Activated effector memory CD4-positive, alpha-beta T cell treated with anti-CD3 and anti-CD28 coated beads, Interleukin-2, amount 50 U/mL, for 16 hours (primary cell): Measurements from ENCODE around the gene E2F6.

Source experiments
- DNase-seq: peaks from one replicate; pipeline ENCODE4 v3.0.0-alpha.2; 2020

Gene E2F6

GRCh38 chr2:11450791-11451190 is 15.2 kb downstream of the E2F6 start:
- no peak for DNase-seq

DNA sequence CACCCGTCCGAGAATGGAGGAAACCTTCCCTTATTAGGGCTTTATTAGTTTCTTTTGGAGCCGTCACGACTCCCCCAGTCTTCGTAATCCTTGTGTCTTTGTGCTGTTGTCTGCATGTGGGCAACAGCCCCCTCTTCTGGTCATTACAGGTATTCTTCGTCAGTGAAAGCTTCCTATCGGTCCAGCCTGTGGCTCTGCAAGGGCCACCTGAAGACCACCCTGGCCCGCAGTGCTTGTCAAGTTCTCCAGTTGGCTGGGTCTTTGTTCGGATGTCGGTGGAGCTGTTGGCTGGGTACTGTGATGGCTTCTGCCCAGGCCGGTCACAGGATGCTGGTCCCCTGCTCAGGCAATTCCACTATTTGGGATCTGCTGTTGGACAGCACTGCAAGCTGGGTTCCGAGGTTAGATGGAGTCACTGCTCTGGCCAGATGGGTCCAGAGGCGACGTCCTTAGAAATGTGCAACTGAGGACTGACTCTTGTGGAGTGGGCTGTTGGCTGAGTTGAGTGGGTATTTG is 19.2 kb downstream of the E2F6 start:
- DNase-seq: peak; percentile 70

DNA sequence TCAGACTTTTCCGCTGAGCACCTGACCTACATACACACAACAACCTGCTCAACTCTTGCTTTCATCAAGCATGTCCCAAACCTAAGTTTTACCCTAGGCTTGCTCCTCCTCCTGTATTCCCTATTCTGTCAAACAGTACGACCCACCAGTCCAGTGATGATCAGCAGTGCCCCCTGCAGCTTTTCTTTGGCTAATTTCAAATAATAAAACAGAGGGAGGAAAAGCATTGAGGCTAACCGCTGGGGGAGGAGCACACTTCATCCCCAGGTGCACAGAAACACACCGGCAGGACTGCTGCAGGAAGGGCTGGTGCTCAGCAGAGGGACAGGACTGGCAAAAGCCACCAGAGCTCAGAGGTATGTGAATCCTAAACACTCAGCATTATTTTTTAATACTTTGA is 21.2 kb downstream of the E2F6 start:
- no peak for DNase-seq

DNA sequence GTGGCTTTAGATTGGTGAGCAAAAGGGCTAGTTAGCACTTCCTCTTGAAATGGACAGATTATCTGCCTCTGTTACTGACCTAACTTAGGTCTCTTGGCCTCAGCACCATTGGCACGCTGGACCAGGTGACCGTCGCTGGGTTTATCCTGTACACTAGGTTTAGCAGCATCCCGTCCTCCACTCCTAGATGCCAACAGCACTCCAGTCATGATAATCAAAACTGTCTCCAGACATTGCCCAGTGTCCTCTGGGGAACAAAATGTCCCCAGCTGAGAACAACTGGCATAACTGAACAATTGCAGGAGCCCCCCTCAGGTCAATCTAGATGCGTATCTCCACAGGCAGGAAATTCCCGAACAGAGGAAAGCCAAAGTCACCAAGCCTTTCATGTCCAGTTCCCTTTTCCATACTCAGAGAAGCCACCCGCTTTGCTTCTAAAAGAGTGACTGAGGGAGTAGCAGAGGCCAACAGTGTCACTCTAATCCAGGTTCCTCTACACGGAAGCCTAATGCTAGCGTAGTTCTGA is 27.3 kb downstream of the E2F6 start:
- DNase-seq: no peak

GRCh38 chr2:11437602-11438001 is 28.4 kb downstream of the E2F6 start:
- DNase-seq: no peak

DNA sequence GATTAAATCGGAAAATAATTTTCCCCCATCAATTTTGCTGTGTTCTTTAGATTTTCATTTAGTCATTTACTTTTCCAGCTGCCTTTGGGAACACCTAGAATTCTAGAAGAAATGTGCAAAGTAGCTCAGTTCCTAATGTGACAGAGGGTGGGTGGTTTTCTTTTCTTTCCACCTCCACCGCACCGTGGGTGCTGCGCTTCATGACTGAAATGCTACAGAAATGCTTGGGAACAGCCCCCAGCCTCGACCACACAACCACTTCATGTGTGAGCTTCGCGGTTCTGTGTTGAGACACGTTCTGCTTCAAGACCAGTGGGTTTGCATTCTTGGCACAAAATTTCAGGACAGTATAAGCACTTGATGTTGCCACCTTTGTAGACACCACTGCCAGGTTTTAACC is 30.9 kb downstream of the E2F6 start:
- no peak for DNase-seq

GRCh38 chr2:11434443-11434842 is 31.5 kb downstream of the E2F6 start:
- DNase-seq: no peak

DNA sequence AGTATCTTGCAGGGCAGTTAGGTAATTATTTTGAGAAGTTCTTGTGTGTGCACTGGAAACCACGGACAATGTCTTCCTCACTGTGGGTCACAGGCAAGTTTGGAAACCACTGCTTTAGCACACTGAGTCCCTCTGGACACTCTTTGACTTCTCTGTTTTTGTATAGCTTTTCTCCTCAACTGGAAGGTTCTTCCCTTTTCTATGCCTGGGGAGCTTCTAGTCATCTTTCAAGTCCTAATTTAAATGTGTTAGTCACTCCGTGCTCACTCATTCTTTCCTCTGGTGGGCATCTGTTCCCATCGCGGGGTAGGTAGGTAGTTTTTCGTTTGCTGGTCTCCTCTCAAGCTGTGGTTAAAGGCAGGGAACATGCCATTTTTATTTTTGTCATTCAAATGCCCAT is 32.1 kb downstream of the E2F6 start:
- DNase-seq: no peak

- DNase-seq: no peak
Measured at GRCh38 chr2:11430729-11431128, 35.2 kb downstream of the E2F6 start.

DNA sequence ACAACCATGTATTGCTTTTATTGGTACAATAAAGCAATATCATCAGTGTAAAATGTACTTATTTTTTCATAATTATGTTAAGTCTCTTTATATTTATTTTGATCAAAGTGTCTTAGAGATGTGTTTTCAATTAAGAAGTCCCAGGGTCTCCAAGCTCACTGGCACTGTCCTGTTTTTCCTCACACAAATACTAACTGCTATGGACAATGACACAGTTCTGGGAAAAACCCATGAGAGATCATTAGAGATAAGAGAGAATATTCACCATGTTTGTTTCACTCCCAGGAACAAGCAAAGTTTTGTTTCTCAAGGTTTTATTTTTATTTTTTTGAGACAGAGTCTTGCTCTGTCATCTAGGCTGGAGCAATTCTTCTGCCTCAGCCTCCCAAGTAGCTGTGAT is 38.7 kb downstream of the E2F6 start:
- no peak for DNase-seq

DNA sequence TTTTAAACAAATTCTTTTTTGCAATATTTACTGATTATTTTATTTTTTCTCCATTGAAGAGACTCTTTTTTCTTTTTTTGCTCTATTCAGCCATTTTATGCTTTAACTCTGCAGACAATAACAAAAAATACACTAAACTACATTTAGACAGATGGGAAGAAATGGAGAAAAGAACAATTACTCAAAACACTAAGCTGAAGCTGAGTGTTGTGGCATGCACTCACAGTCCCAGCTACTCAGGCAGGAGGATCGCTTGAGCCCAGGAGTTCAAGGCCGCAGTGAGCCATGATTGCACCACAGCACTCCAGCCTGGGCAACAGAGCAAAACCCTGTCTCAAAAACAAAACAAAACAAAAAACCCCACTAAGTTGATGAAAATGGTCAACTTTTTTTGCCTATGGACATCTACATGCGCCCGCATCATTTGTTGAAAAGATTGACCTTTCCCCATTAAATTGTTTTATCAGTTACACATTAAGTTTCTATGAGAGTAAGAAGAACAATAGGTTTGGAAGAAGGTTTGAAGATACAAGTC is 43.0 kb downstream of the E2F6 start:
- DNase-seq: no peak

- no peak for DNase-seq
Measured at GRCh38 chr2:11422491-11422865, 43.5 kb downstream of the E2F6 start.

- DNase-seq: no peak
Measured at GRCh38 chr2:11421863-11422490, 44.0 kb downstream of the E2F6 start.

GRCh38 chr2:11420671-11421070 is 45.3 kb downstream of the E2F6 start:
- no peak for DNase-seq

DNA sequence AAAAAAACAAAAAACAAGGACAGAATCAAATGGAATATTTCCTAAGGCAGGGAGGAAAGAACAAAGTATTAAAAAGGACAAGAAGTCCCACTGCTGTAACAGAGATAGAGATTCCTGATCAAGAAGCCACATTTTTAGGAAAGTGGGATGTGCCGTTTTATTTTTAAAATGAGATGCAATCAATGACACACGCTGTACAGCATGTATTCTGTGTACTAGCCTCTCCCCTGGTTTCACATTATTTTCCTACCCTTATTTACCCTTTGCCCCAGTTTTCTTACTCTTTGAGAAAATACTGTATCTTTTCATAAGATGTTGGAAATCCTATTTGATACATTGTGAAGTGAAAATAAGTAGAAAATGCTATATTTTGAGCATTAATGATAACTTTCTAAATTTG is 45.8 kb downstream of the E2F6 start:
- no peak for DNase-seq

DNA sequence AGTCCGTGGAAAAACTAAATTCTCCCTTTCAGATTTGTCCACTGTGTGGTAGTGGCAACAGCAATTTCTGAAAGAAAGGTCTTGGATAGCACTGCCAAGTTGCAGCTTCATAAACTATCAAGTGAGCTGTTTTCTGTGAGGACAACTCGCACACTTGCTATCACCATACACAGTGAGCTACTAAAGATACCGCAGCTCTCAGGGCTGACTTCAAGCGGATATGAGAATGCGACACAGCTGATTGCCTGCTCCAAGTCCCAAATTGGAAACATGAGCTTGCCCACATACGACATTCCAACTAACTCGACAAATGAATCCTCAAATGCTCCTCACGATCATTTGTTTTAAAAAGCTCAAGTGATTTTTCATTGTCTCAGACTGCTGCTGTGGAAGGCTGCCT is 46.2 kb downstream of the E2F6 start:
- no peak for DNase-seq

DNA sequence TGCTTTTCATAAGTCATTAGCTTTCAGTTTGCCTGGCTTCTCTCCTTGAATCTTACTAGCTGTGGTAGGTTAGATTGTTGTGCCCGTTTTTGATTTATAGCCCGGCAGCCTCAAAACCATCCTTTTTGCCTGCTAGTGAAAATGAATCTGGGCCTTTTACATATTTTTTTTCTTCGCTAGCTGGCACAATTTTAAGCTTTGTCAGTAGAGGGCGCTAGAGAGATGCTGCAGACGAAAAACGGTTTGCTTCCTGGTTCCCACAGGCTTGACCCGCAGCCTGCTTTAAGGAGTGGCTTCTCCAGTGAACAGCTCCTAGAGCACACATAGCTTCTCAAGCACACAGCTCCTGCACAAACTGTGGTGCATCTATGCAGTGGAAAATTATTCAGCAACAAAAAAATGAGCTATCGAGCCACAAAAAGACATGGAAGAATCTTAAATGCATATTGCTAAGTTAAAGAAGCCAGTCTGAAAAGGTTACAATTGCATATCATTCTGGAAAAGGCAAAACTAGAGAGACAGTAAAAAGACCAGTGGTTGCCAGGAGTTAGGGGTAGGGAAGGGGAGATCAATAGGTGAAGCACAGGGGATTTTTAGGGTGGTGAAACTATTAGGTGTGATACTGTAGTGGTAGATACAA is 47.9 kb downstream of the E2F6 start:
- no peak for DNase-seq

DNA sequence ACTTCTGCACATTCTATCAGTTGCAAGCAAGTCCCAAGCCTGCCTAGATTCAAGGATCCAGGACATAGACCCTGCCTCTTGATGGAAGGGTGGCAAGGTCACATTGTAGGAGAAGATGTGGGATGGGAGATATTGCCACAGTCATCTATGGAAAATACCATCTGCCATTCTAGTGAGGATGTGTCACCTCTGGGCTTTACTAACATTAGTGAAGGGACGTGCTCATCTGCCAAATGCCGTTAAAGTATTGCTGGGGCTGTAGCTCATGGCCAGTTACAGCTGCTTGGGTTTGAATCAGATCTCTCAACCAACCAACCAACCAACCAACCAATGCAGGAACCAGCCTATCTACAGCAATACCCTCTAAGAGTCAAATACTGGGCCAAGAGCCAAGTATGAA is 49.0 kb downstream of the E2F6 start:
- DNase-seq: no peak

GRCh38 chr2:11416186-11416585 is 49.8 kb downstream of the E2F6 start:
- no peak for DNase-seq

DNA sequence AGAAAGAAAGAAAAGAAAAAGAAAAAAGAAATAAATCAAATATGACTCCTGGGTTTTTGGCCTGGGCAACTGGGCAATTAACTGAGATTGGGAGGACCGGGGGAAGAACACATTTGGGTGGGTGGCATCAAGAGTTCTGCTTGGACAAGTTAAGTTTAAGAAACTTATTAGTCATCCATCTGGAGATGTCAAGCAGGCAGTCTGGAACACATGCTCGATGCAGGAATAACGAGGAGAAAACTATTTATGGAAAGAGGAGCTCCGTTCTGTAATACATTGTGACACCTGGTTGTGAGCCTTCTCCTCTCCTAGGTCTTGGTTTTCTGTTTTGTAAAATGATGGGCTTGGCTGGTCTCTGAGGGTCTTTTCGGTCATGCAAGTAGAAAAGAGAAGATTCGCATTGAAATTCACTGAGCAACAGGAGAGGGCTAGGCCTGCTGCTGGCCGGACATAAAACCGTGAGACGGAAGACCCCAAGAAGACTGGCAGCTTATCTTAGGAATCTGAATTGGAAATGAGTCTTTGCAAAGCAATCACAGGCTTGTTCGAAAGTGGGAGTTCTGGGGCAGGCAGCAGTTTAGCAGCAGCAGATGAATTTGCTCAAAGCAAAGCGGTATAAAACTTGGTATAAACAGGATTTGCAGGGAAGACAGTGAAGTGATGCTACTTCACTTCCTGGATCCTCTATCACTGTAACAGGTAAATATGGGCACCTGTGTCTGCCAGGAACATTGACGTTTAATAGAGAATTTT is 51.4 kb downstream of the E2F6 start:
- no peak for DNase-seq

- no peak for DNase-seq
Measured at GRCh38 chr2:11412449-11412810, 53.5 kb downstream of the E2F6 start.

DNA sequence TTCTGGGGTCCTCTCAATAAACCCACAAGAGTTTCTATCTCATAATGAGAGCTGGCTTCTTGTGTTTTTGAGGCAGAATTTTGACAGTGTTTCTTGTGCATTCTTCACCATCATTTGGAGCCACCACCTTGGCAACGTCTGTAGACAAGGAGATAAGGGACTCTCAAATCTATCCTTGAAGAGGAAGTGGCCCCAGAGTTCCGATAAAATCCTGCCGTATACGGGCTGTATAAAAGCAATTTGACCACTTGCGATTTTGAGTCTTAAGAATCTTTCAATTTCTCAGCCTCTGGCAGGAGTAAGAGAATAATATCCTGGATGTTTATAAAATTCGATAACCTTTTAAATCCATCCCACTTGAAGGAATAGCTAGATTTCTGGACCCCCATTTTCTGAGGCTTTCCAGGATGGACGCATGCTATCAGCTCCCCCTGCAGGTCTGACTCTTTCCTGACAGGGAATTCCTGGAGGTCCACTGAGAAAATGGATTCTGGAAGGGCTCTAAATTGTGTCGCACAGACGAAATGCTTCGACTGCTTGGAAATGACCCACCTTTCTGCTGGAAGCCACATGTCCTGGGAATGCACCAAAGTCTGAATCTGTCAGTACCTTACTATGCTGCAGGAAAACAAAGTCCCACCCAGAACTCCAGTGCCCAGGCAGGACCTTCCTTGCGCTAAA is 54.1 kb downstream of the E2F6 start:
- no peak for DNase-seq

DNA sequence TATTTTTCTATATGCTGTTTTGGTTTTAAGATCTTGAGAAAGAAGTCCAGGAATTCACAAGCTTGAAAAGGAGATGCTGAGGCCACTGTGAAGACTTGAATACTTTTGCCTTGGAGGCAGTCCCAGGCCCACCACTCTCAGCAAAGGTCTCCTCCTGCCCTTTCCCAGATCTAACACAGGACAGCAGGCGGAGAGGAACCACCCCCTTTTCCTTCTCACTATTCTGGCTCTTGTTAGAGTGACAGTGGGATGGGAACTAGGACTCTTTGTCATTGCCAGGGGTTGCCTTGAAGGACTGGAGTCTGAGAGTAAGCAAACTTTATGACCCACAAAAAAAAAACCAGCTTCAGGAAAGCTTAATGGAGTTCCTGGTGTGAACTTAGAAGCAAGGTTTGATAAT is 54.7 kb downstream of the E2F6 start:
- DNase-seq: no peak
